Endothelial cell of umbilical vein (primary cell): ENCODE data around the gene UGT1A9. TPM values are rescaled to one million over a fixed set of nuclear protein-coding genes. Genes with fewer than 3 reads are reported as not detected.

Experiments
- BruUV-seq: library from RNA; stranded (reverse); fragments of 400-500 nt; replicated peaks from 2 replicates; lab custom pipeline; 2021; lab: Mats Ljungman, UMichigan
- CTCF ChIA-PET: fragments of 300-600, 350-600 bp; sonication (Branson Sonifier 250); formaldehyde crosslinking; loops from one replicate; lab custom pipeline; 2021; ENCODE audit warnings: antibody characterized with exemption, inconsistent platforms; lab: Charles Lee
- POLR2A ChIA-PET: fragments of 300-600, 350-600 bp; sonication (Branson Sonifier 250); formaldehyde crosslinking; loops from one replicate; lab custom pipeline; 2021; ENCODE audit warnings: antibody characterized with exemption, inconsistent platforms; lab: Charles Lee
- DNase-seq: peaks from one replicate; pipeline ENCODE4 v3.0.0-alpha.2; 2011; ENCODE audit warnings: low read depth, low spot score
- FAIRE-seq: peaks from 2 replicates; lab custom pipeline; 2011; peaks lifted over from hg19 to GRCh38; lab: Jason Lieb, UNC
- H2AFZ ChIP-seq: 2 replicates; pipeline ENCODE4 v1.6.0; 2012; ENCODE audit warnings: low read depth, low read length, control low read depth, inconsistent platforms
- H3K27ac ChIP-seq: 2 replicates; pipeline ENCODE4 v1.5.1; 2011; ENCODE audit warnings: low read depth, mild to moderate bottlenecking, control low read depth, low read length, moderate library complexity; ENCODE audit not compliant: insufficient read depth
- H3K27me3 ChIP-seq, 2 experiments: 2 replicates each; pipeline versions ENCODE4 v1.6.0 to v1.6.1; 2011; ENCODE audit warnings: low read length in 2 of 2, mixed read lengths in 1 of 2; ENCODE audit not compliant: control insufficient read depth in 2 of 2, insufficient read depth in 2 of 2
- H3K36me3 ChIP-seq, 2 experiments: 2 replicates in 1 of 2; 3 replicates in 1 of 2; pipeline ENCODE4 v1.5.1; 2011; ENCODE audit warnings: low read length in 2 of 2, mild to moderate bottlenecking in 1 of 2, moderate library complexity in 1 of 2; ENCODE audit not compliant: control insufficient read depth in 2 of 2, insufficient read depth in 2 of 2; ENCODE audit errors: extremely low read depth in 1 of 2
- H3K4me1 ChIP-seq: 3 replicates; pipeline ENCODE4 v1.5.1; 2011; ENCODE audit warnings: mild to moderate bottlenecking, low read length; ENCODE audit not compliant: control insufficient read depth, insufficient read depth; ENCODE audit errors: extremely low read depth
- H3K4me2 ChIP-seq: 2 replicates; pipeline ENCODE4 v1.6.1; 2011; ENCODE audit warnings: low read length, control low read depth, mixed read lengths; ENCODE audit not compliant: insufficient read depth
- H3K4me3 ChIP-seq, 3 experiments: fragments of 200-600 bp in 1 of 3; sonication (generic), shearing (Covaris generic) in 1 of 3; replicated peaks in 1 of 3; 2 replicates each; pipeline ENCODE4 v1.5.1; 2011 to 2016; ENCODE audit warnings: control low read depth in 3 of 3, low read length in 3 of 3, mild to moderate bottlenecking in 2 of 3, inconsistent platforms in 1 of 3, low read depth in 1 of 3, moderate library complexity in 1 of 3; ENCODE audit not compliant: insufficient read depth in 1 of 3
- H3K79me2 ChIP-seq: 2 replicates; pipeline ENCODE4 v1.6.0; 2012; ENCODE audit warnings: low read length, inconsistent platforms; ENCODE audit not compliant: control insufficient read depth, insufficient read depth
- H3K9ac ChIP-seq: replicated peaks from 2 replicates; pipeline ENCODE3; 2011; ENCODE audit warnings: low read length, control low read depth; ENCODE audit not compliant: insufficient read depth; ENCODE audit errors: extremely low read depth
- H3K9me1 ChIP-seq: replicated peaks from 3 replicates; pipeline ENCODE4 v1.6.0; 2011; ENCODE audit warnings: mild to moderate bottlenecking, low read length; ENCODE audit not compliant: control insufficient read depth, insufficient read depth; ENCODE audit errors: extremely low read depth
- H3K9me3 ChIP-seq: replicated peaks from 2 replicates; pipeline ENCODE4 v1.5.1; 2012; ENCODE audit warnings: low read length, inconsistent platforms; ENCODE audit not compliant: control insufficient read depth, insufficient read depth
- H4K20me1 ChIP-seq: replicated peaks from 2 replicates; pipeline ENCODE3; 2011; ENCODE audit warnings: mild to moderate bottlenecking, low read length; ENCODE audit not compliant: control insufficient read depth, insufficient read depth; ENCODE audit errors: extremely low read depth
- CTCF ChIP-seq, 2 donors: IDR thresholded peaks; 1 replicate in 1 of 2; 2 replicates in 1 of 2; pipeline ENCODE4 v1.5.1; 2011; ENCODE audit warnings: low read length in 2 of 2, mild to moderate bottlenecking in 2 of 2, moderate library complexity in 2 of 2, control low read depth in 1 of 2, inconsistent platforms in 1 of 2, low read depth in 1 of 2; ENCODE audit not compliant: insufficient read depth in 1 of 2; ENCODE audit errors: extremely low read depth in 1 of 2
- EZH2 ChIP-seq: IDR thresholded peaks from 2 replicates; pipeline ENCODE4 v1.6.1; 2012; ENCODE audit warnings: borderline replicate concordance, low read depth, mild to moderate bottlenecking, moderate library complexity, low read length, inconsistent platforms; ENCODE audit not compliant: severe bottlenecking
- FOS ChIP-seq: IDR thresholded peaks from 2 replicates; pipeline ENCODE4 v1.6.1; 2011; ENCODE audit warnings: mild to moderate bottlenecking, low read length, moderate library complexity, borderline replicate concordance; ENCODE audit not compliant: insufficient read depth
- GATA2 ChIP-seq: IDR thresholded peaks from 2 replicates; pipeline ENCODE4 v1.7.0; 2011; ENCODE audit warnings: low read depth, mild to moderate bottlenecking, moderate library complexity, mixed read lengths, low read length; ENCODE audit not compliant: insufficient read length, insufficient read depth
- JUN ChIP-seq: IDR thresholded peaks from 2 replicates; pipeline ENCODE4 v1.6.1; 2011; ENCODE audit warnings: borderline replicate concordance, low read depth; ENCODE audit not compliant: insufficient read length, insufficient read depth
- MAX ChIP-seq: IDR thresholded peaks from 2 replicates; pipeline ENCODE4 v1.6.1; 2011; ENCODE audit not compliant: insufficient read depth, insufficient read length
- MYC ChIP-seq: IDR thresholded peaks from one replicate; pipeline ENCODE4 v1.6.1; 2011; ENCODE audit warnings: mild to moderate bottlenecking, low read depth, low read length
- POLR2A ChIP-seq: IDR thresholded peaks from 2 replicates; pipeline ENCODE4 v1.6.1; 2012; ENCODE audit warnings: low read depth, mild to moderate bottlenecking, control low read depth, low read length
- POLR2AphosphoS5 ChIP-seq: IDR thresholded peaks from 2 replicates; pipeline ENCODE4 v1.6.1; 2012; ENCODE audit warnings: low read depth, mild to moderate bottlenecking, control low read depth, low read length, moderate library complexity; ENCODE audit not compliant: insufficient read depth
- dilution Hi-C: fragments of 300-500 bp; cut with MboI; formaldehyde crosslinking; loops from one replicate; pipeline ENCODE4 v1.15.0; 2019; ENCODE audit warnings: low sequenced_read_pairs; ENCODE audit not compliant: extremely low pct_ligation_motif_present
- intact Hi-C: fragments of 100-400 bp; cut with micrococcal nuclease; formaldehyde crosslinking; loops from one replicate; pipeline ENCODE4 v1.10.0; 2022
- polyA plus RNA-seq, 4 experiments: library from polyadenylated mRNA; depleted of rRNA in 3 of 4; stranded (reverse) in 3 of 4; unstranded in 1 of 4; fragments of >200 nt; gene quantifications; 2 replicates each; pipeline versions ENCODE4 v1.2.1 to v1.2.3, GENCODE V29; 2011 to 2012; ENCODE audit warnings: missing spikeins in 1 of 4
- total RNA-seq: library from RNA; stranded (reverse); gene quantifications from 2 replicates; pipeline ENCODE4 v1.2.3, GENCODE V29; 2021

UGT1A9 gene
- total and polyA plus RNA-seq, 2 donors (not counting 3 experiments of a cell fraction or from before 2014, with no cell fraction given), result not detected

DNA sequence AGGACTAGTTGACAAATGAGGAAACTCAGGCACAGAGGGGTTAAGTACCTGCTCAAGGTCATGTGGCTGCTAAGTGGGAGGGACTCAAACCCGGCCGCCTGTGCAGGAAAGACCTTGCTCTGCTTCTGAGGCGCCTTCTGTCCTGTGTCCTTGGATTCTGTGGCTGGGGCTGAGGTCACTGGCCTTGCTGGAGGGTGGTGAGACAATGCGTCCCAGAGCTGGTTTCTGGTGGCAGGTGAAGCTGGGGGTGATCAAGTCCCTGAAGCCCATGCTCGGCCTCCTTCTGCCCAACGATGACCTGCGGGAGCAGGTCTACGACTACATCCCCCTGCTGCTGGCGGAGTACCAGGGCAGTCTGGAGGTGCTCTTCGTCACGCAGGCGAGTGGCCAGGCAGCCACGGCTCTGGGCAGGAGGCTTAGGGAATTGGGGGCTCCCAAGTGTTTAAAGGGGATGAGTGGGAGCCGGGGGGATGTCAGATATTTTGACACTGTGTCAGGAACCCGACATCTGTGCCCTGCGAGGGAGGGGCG is 122.5 kb downstream of the UGT1A9 start:
- H3K9me3 ChIP-seq, result no peaks in the 10 kb centered on the region
- H3K79me2 ChIP-seq, result no peaks in the 10 kb centered on the region
- no peaks in the 10 kb centered on the region for H3K27me3 ChIP-seq
- intact Hi-C loops (no loop called here), dilution Hi-C loops (no loop called here)
- H3K9ac ChIP-seq, result no peak overlapping the region
- TF ChIP-seq POLR2A, result no peak
- H3K4me3 ChIP-seq, result no peak overlapping the region
- no peak overlapping the region for H2AFZ ChIP-seq
- no TSS peak for BruUV-seq
- H3K4me2 ChIP-seq, result no peak overlapping the region
- H3K27ac ChIP-seq, result no peak overlapping the region
- FAIRE-seq (no peak), DNase-seq (no peak)
- no peaks in the 10 kb centered on the region for H3K4me1 ChIP-seq
- H4K20me1 ChIP-seq, result no peaks in the 10 kb centered on the region
- CTCF ChIA-PET, result no interaction called here
- no peaks in the 10 kb centered on the region for H3K9me1 ChIP-seq
- POLR2A ChIA-PET, result no interaction called here
- H3K36me3 ChIP-seq, result no peaks in the 10 kb centered on the region

- POLR2A ChIA-PET, result no interaction called here
Observed at GRCh38 chr2:233795735-233796171, 124.1 kb downstream of the UGT1A9 start.

More at GRCh38 chr2:233795735-233796171, 124.1 kb downstream of the UGT1A9 start:
- FAIRE-seq, result no peak
- no peak overlapping the region for H3K4me3 ChIP-seq
- H3K36me3 ChIP-seq, result no peaks in the 10 kb centered on the region
- no peaks in the 10 kb centered on the region for H3K9me3 ChIP-seq
- no peak for TF ChIP-seq EZH2
- no peak for TF ChIP-seq JUN
- no peak for TF ChIP-seq FOS
- no peak for TF ChIP-seq POLR2AphosphoS5
- TF ChIP-seq GATA2, result no peak
- no peak for TF ChIP-seq MYC
- TF ChIP-seq CTCF (IDR thresholded peaks at IDR 0.05; ENCODE audit: extremely low read depth in 1 of 2, insufficient read depth in 1 of 2, low read depth in 1 of 2, low read length in 2 of 2), result no peak
- TF ChIP-seq POLR2A, result no peak
- TF ChIP-seq MAX, result no peak
- no peaks in the 10 kb centered on the region for H3K4me1 ChIP-seq
- H3K79me2 ChIP-seq, result no peaks in the 10 kb centered on the region
- no peaks in the 10 kb centered on the region for H3K9me1 ChIP-seq
- H2AFZ ChIP-seq, result no peak overlapping the region
- intact Hi-C loops, result no loop called here
- no TSS peak for BruUV-seq
- H3K27me3 ChIP-seq, result no peaks in the 10 kb centered on the region
- dilution Hi-C loops, result no loop called here
- no peaks in the 10 kb centered on the region for H4K20me1 ChIP-seq
- DNase-seq, result no peak
- H3K27ac ChIP-seq, result no peak overlapping the region
- CTCF ChIA-PET, result no interaction called here
- H3K4me2 ChIP-seq, result no peak overlapping the region
- no peak overlapping the region for H3K9ac ChIP-seq
